Naive thymus-derived CD4-positive, alpha-beta T cell (primary cell): Measurements from ENCODE around the gene RAB22A. TPM values are rescaled to one million over a fixed set of nuclear protein-coding genes. Genes with fewer than 3 reads are reported as not detected.

ENCODE experiments used
- ATAC-seq: fragments of 150-1000 bp; cut with Tn5 transposase; 2 replicates; pipeline ENCODE4 v1.10.0; 2021; ENCODE audit warnings: mild to moderate bottlenecking, moderate library complexity
- CTCF ChIA-PET: fragments of 350-600 bp; sonication (Branson Sonifier 250); formaldehyde crosslinking; loops from one replicate; lab custom pipeline; 2021; ENCODE audit warnings: antibody characterized with exemption; lab: Charles Lee
- POLR2A ChIA-PET: fragments of 350-600 bp; sonication (Branson Sonifier 250); formaldehyde crosslinking; loops from one replicate; lab custom pipeline; 2021; ENCODE audit warnings: antibody characterized with exemption, inconsistent platforms; lab: Charles Lee
- DNase-seq, 9 donors: peaks; one replicate each; pipeline versions ENCODE4 v3.0.0 to v3.0.0-alpha.2; 2020 to 2022; ENCODE audit warnings: mixed read lengths in 1 of 9
- H3K27ac ChIP-seq: one replicate; pipeline ENCODE4 v1.7.0; 2013; ENCODE audit warnings: mild to moderate bottlenecking, low read depth, low read length, moderate library complexity
- H3K27me3 ChIP-seq, 2 donors: one replicate each; pipeline ENCODE4 v1.7.0; 2013; ENCODE audit warnings: low read length in 2 of 2, mild to moderate bottlenecking in 2 of 2, moderate library complexity in 2 of 2; ENCODE audit not compliant: control insufficient read depth in 2 of 2, insufficient read depth in 2 of 2
- H3K36me3 ChIP-seq, 3 experiments: 1 replicate in 2 of 3; 2 replicates in 1 of 3; pipeline ENCODE4 v1.7.0; 2013; ENCODE audit warnings: low read length in 3 of 3, mild to moderate bottlenecking in 3 of 3, moderate library complexity in 1 of 3; ENCODE audit not compliant: insufficient read depth in 3 of 3, control insufficient read depth in 2 of 3
- H3K4me1 ChIP-seq, 2 donors: one replicate each; pipeline ENCODE4 v1.7.0; 2013; ENCODE audit warnings: low read length in 2 of 2, mild to moderate bottlenecking in 2 of 2, moderate library complexity in 1 of 2; ENCODE audit not compliant: control insufficient read depth in 2 of 2, insufficient read depth in 2 of 2
- H3K4me3 ChIP-seq: 2 replicates; pipeline ENCODE4 v1.7.0; 2013; ENCODE audit warnings: mild to moderate bottlenecking, low read length
- H3K9me3 ChIP-seq, 3 experiments: 1 replicate in 2 of 3; 2 replicates in 1 of 3; pipeline ENCODE4 v1.7.0; 2013; ENCODE audit warnings: low read length in 3 of 3; ENCODE audit not compliant: control insufficient read depth in 2 of 3
- H3K27ac Mint-ChIP-seq, 9 donors: one replicate each; pipeline ENCODE4 v1.8.0; 2020 to 2022; ENCODE audit warnings: mixed read lengths in 9 of 9, mild to moderate bottlenecking in 8 of 9, moderate library complexity in 5 of 9, inconsistent platforms in 2 of 9
- H3K27me3 Mint-ChIP-seq, 5 donors: one replicate each; pipeline ENCODE4 v1.8.0; 2021 to 2022; ENCODE audit warnings: mixed read lengths in 5 of 5, mild to moderate bottlenecking in 1 of 5
- H3K36me3 Mint-ChIP-seq, 5 donors: one replicate each; pipeline ENCODE4 v1.8.0; 2020 to 2022; ENCODE audit warnings: mixed read lengths in 5 of 5, mild to moderate bottlenecking in 3 of 5, inconsistent platforms in 1 of 5
- H3K4me1 Mint-ChIP-seq, 7 donors: one replicate each; pipeline ENCODE4 v1.8.0; 2020 to 2022; ENCODE audit warnings: mixed read lengths in 7 of 7, mild to moderate bottlenecking in 3 of 7, inconsistent platforms in 1 of 7
- H3K4me3 Mint-ChIP-seq, 10 donors: one replicate each; pipeline ENCODE4 v1.8.0; 2020 to 2022; ENCODE audit warnings: mild to moderate bottlenecking in 10 of 10, mixed read lengths in 10 of 10, moderate library complexity in 6 of 10, inconsistent platforms in 2 of 10
- H3K9me3 Mint-ChIP-seq, 11 donors: one replicate each; pipeline ENCODE4 v1.8.0; 2020 to 2022; ENCODE audit warnings: mixed read lengths in 11 of 11, mild to moderate bottlenecking in 4 of 11, inconsistent platforms in 1 of 11, moderate library complexity in 1 of 11
- intact Hi-C, 2 donors: fragments of 100-400 bp; cut with micrococcal nuclease; formaldehyde crosslinking; loops; one replicate each; pipeline ENCODE4 v1.15.1; 2023
- polyA plus RNA-seq, 2 donors: library from polyadenylated mRNA; unstranded; fragments of 300-500 nt; fragmentation: Illumina TruSeq; gene quantifications; one replicate each; pipeline ENCODE4 v1.2.3, GENCODE V29; 2021
- total RNA-seq, 6 experiments: library from RNA in 5 of 6; stranded (reverse) in 5 of 6; gene quantifications; 1 replicate in 5 of 6; 2 replicates in 1 of 6; pipeline ENCODE4 v1.2.3 and lab custom pipeline; 2021 to 2026

RAB22A gene
- total and polyA plus RNA-seq, 7 experiments from 2014 or later: 10.4 to 24.7 (median 17.8) TPM

- H3K4me3 Mint-ChIP-seq: peak overlapping the region in 7 of 10 donors; percentile 10 to 48 (median 39)
- H3K9me3 Mint-ChIP-seq: no peaks in the 10 kb centered on the region
- Histone ChIP-seq H3K4me3 (no peak overlapping the region), H3K9me3 (no peaks in the 10 kb centered on the region), H3K27me3 (no peaks in the 10 kb centered on the region), H3K27ac (no peak overlapping the region), H3K4me1 (peaks cover 0 to 4% of the 10 kb centered on the region in 2 donors), H3K36me3 (peaks cover 0 to 12% (median 0%) of the 10 kb centered on the region in 3 experiments)
- peak; percentile 54 for ATAC-seq
- DNase-seq: peak in 3 of 9 donors; percentile 17 to 35 (median 27)
- no peaks in the 10 kb centered on the region for H3K27me3 Mint-ChIP-seq
- intact Hi-C loops: no loop called here
- CTCF ChIA-PET: interaction anchor here (0.6 to 1.1 kb wide), 2 partner anchors 9 to 1870 kb away, joined by 3 to 4 read pairs; no protein-coding TSS in a partner anchor
- peaks cover 24 to 76% (median 71%) of the 10 kb centered on the region in 7 donors for H3K4me1 Mint-ChIP-seq
- POLR2A ChIA-PET: interaction anchor here (0.6 kb wide), 3 partner anchors 37 to 588 kb away, joined by 3 to 4 read pairs (median 4); no protein-coding TSS in a partner anchor
- H3K36me3 Mint-ChIP-seq: peaks cover 5 to 58% (median 23%) of the 10 kb centered on the region in 5 donors
- H3K27ac Mint-ChIP-seq: no peak overlapping the region
Measured at GRCh38 chr20:58321205-58321604, 11.7 kb downstream of the RAB22A start.

DNA sequence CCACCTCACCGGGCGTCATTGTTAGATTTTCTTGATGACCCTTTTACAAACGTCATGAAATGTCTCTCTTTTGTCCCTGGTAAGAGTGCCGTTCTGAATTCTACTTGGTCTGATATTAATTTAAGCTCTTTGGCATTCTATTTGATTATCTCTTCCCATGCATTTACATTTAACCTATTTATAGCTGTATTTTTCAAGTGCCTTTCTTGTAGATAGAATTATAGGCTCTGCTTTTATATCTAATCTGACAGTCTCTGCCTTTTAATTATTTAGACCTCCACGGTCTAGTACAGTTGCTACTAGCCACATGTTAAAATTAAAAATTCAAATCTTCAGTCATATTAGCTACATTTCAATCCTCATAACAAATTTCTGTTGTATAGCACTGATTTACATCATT is 12.6 kb downstream of the RAB22A start:
- POLR2A ChIA-PET: interaction anchor here (0.6 kb wide), 2 partner anchors 36 to 131 kb away, joined by 3 to 4 read pairs; no protein-coding TSS in a partner anchor
- H3K4me1 Mint-ChIP-seq: peaks cover 20 to 76% (median 71%) of the 10 kb centered on the region in 7 donors
- H3K4me3 Mint-ChIP-seq: peak overlapping the region in 8 of 10 donors; percentile 3 to 52 (median 20)

GRCh38 chr20:58325912-58326311 is 16.4 kb downstream of the RAB22A start:
- no peaks in the 10 kb centered on the region for H3K9me3 ChIP-seq
- no peaks in the 10 kb centered on the region for H3K27me3 Mint-ChIP-seq
- peaks cover 28 to 81% (median 72%) of the 10 kb centered on the region in 7 donors for H3K4me1 Mint-ChIP-seq
- no peak overlapping the region for H3K27ac ChIP-seq
- ChIA-PET POLR2A (no interaction called here), CTCF (no interaction called here)
- peak overlapping the region in 1 of 9 donors; percentile 31 for H3K27ac Mint-ChIP-seq
- H3K4me3 ChIP-seq: no peak overlapping the region
- ATAC-seq (no peak), DNase-seq (no peak)
- H3K4me1 ChIP-seq: no peaks in the 10 kb centered on the region
- H3K27me3 ChIP-seq: no peaks in the 10 kb centered on the region
- intact Hi-C loops: no loop called here
- H3K36me3 ChIP-seq: peaks cover 0 to 3% (median 0%) of the 10 kb centered on the region in 3 experiments
- H3K36me3 Mint-ChIP-seq: peaks cover 0 to 41% (median 12%) of the 10 kb centered on the region in 5 donors
- H3K4me3 Mint-ChIP-seq: peak overlapping the region in 2 of 10 donors; percentile 18 to 37
- H3K9me3 Mint-ChIP-seq: no peaks in the 10 kb centered on the region

More for the DNA sequence above, 12.6 kb downstream of the RAB22A start:
- no peak overlapping the region for H3K4me3 ChIP-seq
- ATAC-seq: no peak
- Mint-ChIP-seq H3K9me3 (no peaks in the 10 kb centered on the region), H3K36me3 (peaks cover 0 to 49% (median 18%) of the 10 kb centered on the region in 5 donors), H3K27me3 (no peaks in the 10 kb centered on the region), H3K27ac (peak overlapping the region in 2 of 9 donors; percentile 14 to 23)
- H3K9me3 ChIP-seq: no peaks in the 10 kb centered on the region
- no peaks in the 10 kb centered on the region for H3K27me3 ChIP-seq
- intact Hi-C loops: no loop called here
- peaks cover 0 to 4% of the 10 kb centered on the region in 2 donors for H3K4me1 ChIP-seq
- no peak for DNase-seq
- peaks cover 0 to 4% (median 0%) of the 10 kb centered on the region in 3 experiments for H3K36me3 ChIP-seq
- CTCF ChIA-PET: interaction anchor here (1.1 kb wide), 1 partner anchor 10 kb away, joined by 3 read pairs; no protein-coding TSS in a partner anchor
- H3K27ac ChIP-seq: no peak overlapping the region

GRCh38 chr20:58327211-58327610 is 17.7 kb downstream of the RAB22A start:
- Histone ChIP-seq H3K27me3 (no peaks in the 10 kb centered on the region), H3K27ac (no peak overlapping the region), H3K4me1 (no peaks in the 10 kb centered on the region), H3K9me3 (no peaks in the 10 kb centered on the region), H3K4me3 (no peak overlapping the region), H3K36me3 (peaks cover 0 to 10% (median 3%) of the 10 kb centered on the region in 3 experiments)
- H3K4me1 Mint-ChIP-seq: peaks cover 23 to 76% (median 71%) of the 10 kb centered on the region in 7 donors
- intact Hi-C loops: no loop called here
- no peaks in the 10 kb centered on the region for H3K27me3 Mint-ChIP-seq
- no peak for ATAC-seq
- no peaks in the 10 kb centered on the region for H3K9me3 Mint-ChIP-seq
- peaks cover 7 to 48% (median 20%) of the 10 kb centered on the region in 5 donors for H3K36me3 Mint-ChIP-seq
- CTCF ChIA-PET: no interaction called here
- H3K27ac Mint-ChIP-seq: peak overlapping the region in 1 of 9 donors; percentile 69
- DNase-seq: no peak
- POLR2A ChIA-PET: no interaction called here
- H3K4me3 Mint-ChIP-seq: no peak overlapping the region

DNA sequence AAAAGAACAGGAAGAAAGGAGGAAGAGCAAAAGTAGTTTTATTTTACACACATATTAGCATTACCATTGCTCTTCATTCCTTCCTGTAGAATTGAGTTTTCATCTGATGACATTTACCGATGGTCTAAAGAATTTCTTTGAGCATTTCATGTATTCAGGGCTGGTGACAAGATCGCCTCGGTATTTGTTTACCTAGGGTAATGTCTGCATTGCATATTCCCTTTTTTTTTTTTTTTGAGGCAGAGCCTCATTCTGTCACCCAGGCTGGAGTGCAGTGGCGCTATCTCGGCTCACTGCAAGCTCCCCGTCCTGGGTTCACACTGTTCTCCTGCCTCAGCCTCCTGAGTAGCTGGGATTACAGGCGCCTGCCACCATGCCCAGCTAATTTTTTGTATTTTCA is 19.3 kb downstream of the RAB22A start:
- Histone ChIP-seq H3K27ac (no peak overlapping the region), H3K27me3 (no peaks in the 10 kb centered on the region), H3K9me3 (no peaks in the 10 kb centered on the region), H3K4me1 (no peaks in the 10 kb centered on the region), H3K4me3 (no peak overlapping the region), H3K36me3 (peaks cover 0 to 16% (median 6%) of the 10 kb centered on the region in 3 experiments)
- Mint-ChIP-seq H3K36me3 (peaks cover 13 to 52% (median 24%) of the 10 kb centered on the region in 5 donors), H3K4me3 (peak overlapping the region in 1 of 10 donors; percentile 21), H3K27me3 (no peaks in the 10 kb centered on the region), H3K4me1 (peaks cover 23 to 74% (median 67%) of the 10 kb centered on the region in 7 donors), H3K9me3 (peaks cover 0 to 2% (median 0%) of the 10 kb centered on the region in 11 donors), H3K27ac (peak overlapping the region in 2 of 9 donors; percentile 9 to 91)
- no peak for DNase-seq
- ATAC-seq: no peak
- intact Hi-C loops: no loop called here
- POLR2A ChIA-PET: interaction anchor here (0.6 kb wide), 1 partner anchor 59 kb away, joined by 6 read pairs; no protein-coding TSS in a partner anchor
- CTCF ChIA-PET: no interaction called here

DNA sequence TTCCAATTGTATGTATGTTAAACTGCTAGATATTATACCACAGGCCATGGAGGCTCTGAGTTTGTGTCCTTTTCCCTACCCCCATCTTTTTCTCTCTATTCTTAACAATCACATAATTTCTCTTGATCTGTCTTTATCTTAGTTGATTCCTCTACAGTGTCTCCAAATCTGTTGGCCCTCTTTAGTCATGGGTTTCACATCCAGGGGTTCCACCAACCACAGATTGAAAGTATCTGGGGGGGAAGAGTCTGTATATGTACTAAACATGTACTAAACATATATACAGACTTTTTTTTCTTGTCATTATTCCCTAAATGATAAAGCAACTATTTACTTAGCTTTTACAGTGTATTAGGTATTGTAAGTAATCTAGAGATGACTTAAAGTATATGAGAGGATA is 20.2 kb downstream of the RAB22A start:
- Mint-ChIP-seq H3K36me3 (peaks cover 13 to 47% (median 24%) of the 10 kb centered on the region in 5 donors), H3K9me3 (peaks cover 0 to 2% (median 0%) of the 10 kb centered on the region in 11 donors), H3K27ac (no peak overlapping the region), H3K27me3 (no peaks in the 10 kb centered on the region), H3K4me3 (peak overlapping the region in 1 of 10 donors; percentile 8), H3K4me1 (peaks cover 20 to 67% (median 61%) of the 10 kb centered on the region in 7 donors)
- Histone ChIP-seq H3K9me3 (no peaks in the 10 kb centered on the region), H3K4me3 (no peak overlapping the region), H3K36me3 (peaks cover 0 to 16% (median 6%) of the 10 kb centered on the region in 3 experiments), H3K27me3 (no peaks in the 10 kb centered on the region), H3K4me1 (no peaks in the 10 kb centered on the region), H3K27ac (no peak overlapping the region)
- POLR2A ChIA-PET: interaction anchor here (0.6 kb wide), 1 partner anchor 27 kb away, joined by 3 read pairs; no protein-coding TSS in a partner anchor
- CTCF ChIA-PET: no interaction called here
- intact Hi-C loops: no loop called here
- ATAC-seq (no peak), DNase-seq (no peak)
